Measurements from ENCODE around the gene ZNF653. TPM values are rescaled to one million over a fixed set of nuclear protein-coding genes. Genes with fewer than 3 reads are reported as not detected.
A peak's percentile ranks its signal among the peaks of the same experiment; 100 is the strongest.

The ZNF653 gene
- total RNA-seq, 1 experiment from 2014 or later = 8.8 TPM

DNA sequence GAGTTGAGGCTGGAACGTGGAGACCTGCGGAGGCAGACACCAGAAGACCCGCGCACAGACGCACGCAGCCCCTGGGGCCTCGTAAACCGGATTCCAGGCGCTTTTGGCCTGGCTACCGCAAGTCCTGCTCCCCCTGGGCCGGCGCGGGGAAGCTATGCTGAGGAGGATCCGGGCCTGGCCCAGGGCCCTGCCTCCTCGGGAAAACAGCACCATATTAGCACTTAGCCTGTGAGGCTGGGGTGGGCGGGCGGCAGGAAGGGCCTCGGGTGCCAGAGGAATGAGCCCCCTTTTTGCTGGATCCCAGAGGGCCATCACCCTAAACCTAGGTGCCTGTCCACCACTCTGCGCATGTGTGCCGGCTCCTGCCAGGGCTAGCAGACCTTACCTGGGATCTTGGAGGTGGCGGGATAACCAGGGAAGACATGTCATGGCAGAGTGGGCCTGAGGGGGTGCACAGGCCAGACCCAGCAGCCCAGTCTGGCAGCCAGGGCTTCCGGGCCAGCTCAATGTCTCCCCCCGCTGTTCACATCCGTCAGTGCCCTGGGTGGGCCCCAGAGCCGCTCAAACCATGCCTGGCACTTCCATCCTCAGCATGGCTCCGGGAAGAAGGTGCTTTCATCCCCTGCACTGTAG, 46.1 kb upstream of the ZNF653 start:
- CTCF ChIA-PET = no interaction called here
- Mint-ChIP-seq H3K4me1 (ENCODE audit: low read depth, unreplicated experiment) (peaks cover 1% of the 10 kb centered on the region), H3K9me3 (ENCODE audit: low read depth, unreplicated experiment) (no peaks in the 10 kb centered on the region), H3K4me3 (ENCODE audit: low read depth, unreplicated experiment) (no peak overlapping the region), H3K27ac (ENCODE audit: unreplicated experiment) (no peak overlapping the region), H3K27me3 (ENCODE audit: unreplicated experiment) (no peaks in the 10 kb centered on the region), H3K36me3 (ENCODE audit: insufficient read depth, unreplicated experiment) (peaks cover 16% of the 10 kb centered on the region)
- DNase-seq = peak; percentile 9
- intact Hi-C loops (cut with micrococcal nuclease; ENCODE audit: unreplicated experiment) = no loop called here
- TF ChIP-seq, protein P1, sequence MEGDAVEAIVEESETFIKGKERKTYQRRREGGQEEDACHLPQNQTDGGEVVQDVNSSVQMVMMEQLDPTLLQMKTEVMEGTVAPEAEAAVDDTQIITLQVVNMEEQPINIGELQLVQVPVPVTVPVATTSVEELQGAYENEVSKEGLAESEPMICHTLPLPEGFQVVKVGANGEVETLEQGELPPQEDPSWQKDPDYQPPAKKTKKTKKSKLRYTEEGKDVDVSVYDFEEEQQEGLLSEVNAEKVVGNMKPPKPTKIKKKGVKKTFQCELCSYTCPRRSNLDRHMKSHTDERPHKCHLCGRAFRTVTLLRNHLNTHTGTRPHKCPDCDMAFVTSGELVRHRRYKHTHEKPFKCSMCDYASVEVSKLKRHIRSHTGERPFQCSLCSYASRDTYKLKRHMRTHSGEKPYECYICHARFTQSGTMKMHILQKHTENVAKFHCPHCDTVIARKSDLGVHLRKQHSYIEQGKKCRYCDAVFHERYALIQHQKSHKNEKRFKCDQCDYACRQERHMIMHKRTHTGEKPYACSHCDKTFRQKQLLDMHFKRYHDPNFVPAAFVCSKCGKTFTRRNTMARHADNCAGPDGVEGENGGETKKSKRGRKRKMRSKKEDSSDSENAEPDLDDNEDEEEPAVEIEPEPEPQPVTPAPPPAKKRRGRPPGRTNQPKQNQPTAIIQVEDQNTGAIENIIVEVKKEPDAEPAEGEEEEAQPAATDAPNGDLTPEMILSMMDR (IDR thresholded peaks at IDR 0.05; ENCODE audit: unreplicated experiment) = no peak
- no TSS peak for BruUV-seq (replicated peaks)

DNA sequence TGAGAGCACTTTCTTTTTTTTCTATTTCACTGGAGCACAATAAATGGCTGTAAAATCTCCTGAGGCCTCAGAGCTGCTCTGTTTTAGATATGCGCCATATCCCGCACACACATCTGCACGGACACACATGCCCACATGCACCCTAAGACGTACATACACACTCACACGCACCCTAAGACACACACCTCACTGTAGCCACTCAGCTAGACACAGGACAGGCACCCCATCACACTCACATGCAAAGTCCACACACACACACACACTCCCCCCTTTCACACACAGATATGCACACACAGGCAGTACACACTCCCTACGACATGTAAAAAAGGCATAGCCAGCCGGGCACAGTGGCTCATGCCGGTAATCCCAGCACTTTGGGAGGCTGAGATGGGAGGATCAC, 44.6 kb upstream of the ZNF653 start:
- TF ChIP-seq, protein P1 (IDR thresholded peaks at IDR 0.05; ENCODE audit: unreplicated experiment) = no peak
- no peaks in the 10 kb centered on the region for H3K4me1 Mint-ChIP-seq (ENCODE audit: low read depth, unreplicated experiment)
- peaks cover 12% of the 10 kb centered on the region for H3K27me3 Mint-ChIP-seq (ENCODE audit: unreplicated experiment)
- CTCF ChIA-PET = interaction anchor here (0.6 kb wide), 1 partner anchor 461 kb away, joined by 4 read pairs; no protein-coding TSS in a partner anchor
- no peak for DNase-seq
- H3K36me3 Mint-ChIP-seq (ENCODE audit: insufficient read depth, unreplicated experiment) = peaks cover 10% of the 10 kb centered on the region
- BruUV-seq (replicated peaks) = no TSS peak
- no peaks in the 10 kb centered on the region for H3K9me3 Mint-ChIP-seq (ENCODE audit: low read depth, unreplicated experiment)
- intact Hi-C loops (cut with micrococcal nuclease; ENCODE audit: unreplicated experiment) = no loop called here
- H3K4me3 Mint-ChIP-seq (ENCODE audit: low read depth, unreplicated experiment) = no peak overlapping the region
- H3K27ac Mint-ChIP-seq (ENCODE audit: unreplicated experiment) = no peak overlapping the region

DNA sequence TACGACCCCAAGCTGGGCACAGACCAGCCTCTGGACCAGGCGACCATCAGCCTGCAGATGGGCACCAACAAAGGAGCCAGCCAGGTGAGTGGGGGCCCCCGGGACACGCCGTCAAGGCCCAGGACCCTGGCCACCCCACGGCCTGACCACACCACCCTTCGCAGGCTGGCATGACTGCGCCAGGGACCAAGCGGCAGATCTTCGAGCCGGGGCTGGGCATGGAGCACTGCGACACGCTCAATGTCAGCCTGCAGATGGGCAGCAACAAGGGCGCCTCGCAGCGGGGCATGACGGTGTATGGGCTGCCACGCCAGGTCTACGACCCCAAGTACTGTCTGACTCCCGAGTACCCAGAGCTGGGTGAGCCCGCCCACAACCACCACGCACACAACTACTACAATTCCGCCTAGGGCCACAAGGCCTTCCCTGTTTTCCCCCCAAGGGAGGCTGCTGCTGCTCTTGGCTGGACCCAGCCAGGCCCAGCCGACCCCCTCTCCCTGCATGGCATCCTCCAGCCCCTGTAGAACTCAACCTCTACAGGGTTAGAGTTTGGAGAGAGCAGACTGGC, 43.8 kb upstream of the ZNF653 start:
- CTCF ChIA-PET = no interaction called here
- Mint-ChIP-seq H3K4me1 (ENCODE audit: low read depth, unreplicated experiment) (no peaks in the 10 kb centered on the region), H3K4me3 (ENCODE audit: low read depth, unreplicated experiment) (no peak overlapping the region), H3K36me3 (ENCODE audit: insufficient read depth, unreplicated experiment) (peaks cover 9% of the 10 kb centered on the region), H3K27me3 (ENCODE audit: unreplicated experiment) (peaks cover 20% of the 10 kb centered on the region), H3K27ac (ENCODE audit: unreplicated experiment) (no peak overlapping the region), H3K9me3 (ENCODE audit: low read depth, unreplicated experiment) (no peaks in the 10 kb centered on the region)
- TF ChIP-seq, protein P1 (IDR thresholded peaks at IDR 0.05; ENCODE audit: unreplicated experiment) = no peak
- no TSS peak for BruUV-seq (replicated peaks)
- intact Hi-C loops (cut with micrococcal nuclease; ENCODE audit: unreplicated experiment) = no loop called here
- DNase-seq = no peak

- peaks cover 32% of the 10 kb centered on the region for H3K27me3 Mint-ChIP-seq (ENCODE audit: unreplicated experiment)
- no peak overlapping the region for H3K4me3 Mint-ChIP-seq (ENCODE audit: low read depth, unreplicated experiment)
- no peak for DNase-seq
- TF ChIP-seq, protein P1 (IDR thresholded peaks at IDR 0.05; ENCODE audit: unreplicated experiment) = no peak
- BruUV-seq (replicated peaks) = no TSS peak
- intact Hi-C loops (cut with micrococcal nuclease; ENCODE audit: unreplicated experiment) = no loop called here
- no peaks in the 10 kb centered on the region for H3K4me1 Mint-ChIP-seq (ENCODE audit: low read depth, unreplicated experiment)
- H3K9me3 Mint-ChIP-seq (ENCODE audit: low read depth, unreplicated experiment) = no peaks in the 10 kb centered on the region
- H3K27ac Mint-ChIP-seq (ENCODE audit: unreplicated experiment) = no peak overlapping the region
- CTCF ChIA-PET = no interaction called here
- no peaks in the 10 kb centered on the region for H3K36me3 Mint-ChIP-seq (ENCODE audit: insufficient read depth, unreplicated experiment)
Observed at GRCh38 chr19:11547929-11548700, 42.5 kb upstream of the ZNF653 start.

Data from Calu3 (cell line).